CD4-positive, alpha-beta T cell treated with Interleukin-1 beta for 1 hour (primary cell): ENCODE data around the gene SLC45A1.
"Not testable (repeated sequence)": the region's sequence is repeated elsewhere in the genome, so short reads cannot be mapped to it uniquely, and the experiment has no call there.

Experiments used
- DNase-seq, 2 donors: peaks; one replicate each; pipeline ENCODE4 v3.0.0-alpha.2; 2020 to 2022

SLC45A1 gene

DNA sequence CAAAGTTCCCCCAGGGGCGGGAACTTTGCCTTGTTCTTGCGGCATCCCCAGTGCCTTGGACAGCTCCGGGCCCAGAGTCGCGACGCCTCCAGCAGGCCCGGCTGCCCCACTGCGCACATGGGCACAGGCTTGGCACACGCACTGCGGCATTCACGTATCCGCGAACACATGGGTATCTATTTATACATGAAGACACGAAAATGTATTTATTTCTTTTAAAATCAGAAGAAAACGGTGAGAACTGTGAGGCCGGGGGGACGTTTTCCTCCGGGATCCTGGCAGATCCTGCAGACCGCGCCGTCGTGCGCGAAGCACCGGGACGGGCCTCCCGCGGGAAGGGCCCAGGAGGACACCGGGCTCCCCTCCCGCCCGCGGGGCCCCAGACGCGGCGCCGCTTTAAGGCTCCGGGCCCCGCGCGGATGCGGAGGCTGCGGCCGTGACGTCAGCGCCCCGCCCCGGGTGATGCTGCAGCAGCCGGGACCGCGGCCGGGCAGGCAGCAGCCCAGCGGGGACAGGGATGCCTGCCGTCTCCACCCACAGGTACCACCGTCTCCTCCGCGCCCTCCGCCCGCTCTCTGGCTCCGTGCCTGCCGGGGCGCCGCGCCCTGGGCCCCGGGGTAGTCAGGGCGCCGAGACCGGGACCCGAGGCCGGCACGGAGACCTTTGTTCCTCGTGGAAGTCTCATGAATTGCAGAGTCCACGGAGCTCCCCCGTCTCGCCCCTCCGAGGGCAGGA is at the start of gene SLC45A1:
Gene SLC45A1, plus strand, starts transcription at position 468 of the 735 bp plus-strand sequence. CDS start 6,216 bp downstream, outside the sequence.
- peak; percentile 81 to 83 for DNase-seq

DNA sequence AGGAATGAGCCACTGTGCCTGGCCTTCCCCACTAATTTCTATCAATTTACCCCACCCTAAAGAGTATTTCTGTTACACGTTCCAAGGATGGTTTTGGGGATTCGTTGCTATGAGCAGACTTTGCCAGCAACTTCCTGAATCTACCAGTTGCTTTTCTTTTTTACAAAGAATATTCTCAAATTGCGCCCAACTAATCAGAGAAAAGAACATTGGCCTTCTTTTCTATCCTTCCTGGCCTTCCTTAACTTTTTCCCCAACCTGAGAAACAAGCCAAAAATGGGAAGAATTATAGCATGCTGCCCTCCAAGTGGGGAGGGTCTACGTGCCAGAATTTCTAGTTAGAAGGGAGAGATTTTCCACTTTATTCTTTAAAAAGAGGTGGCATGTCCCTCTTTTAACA is 44.9 kb upstream of the SLC45A1 start:
- DNase-seq = no peak

DNA sequence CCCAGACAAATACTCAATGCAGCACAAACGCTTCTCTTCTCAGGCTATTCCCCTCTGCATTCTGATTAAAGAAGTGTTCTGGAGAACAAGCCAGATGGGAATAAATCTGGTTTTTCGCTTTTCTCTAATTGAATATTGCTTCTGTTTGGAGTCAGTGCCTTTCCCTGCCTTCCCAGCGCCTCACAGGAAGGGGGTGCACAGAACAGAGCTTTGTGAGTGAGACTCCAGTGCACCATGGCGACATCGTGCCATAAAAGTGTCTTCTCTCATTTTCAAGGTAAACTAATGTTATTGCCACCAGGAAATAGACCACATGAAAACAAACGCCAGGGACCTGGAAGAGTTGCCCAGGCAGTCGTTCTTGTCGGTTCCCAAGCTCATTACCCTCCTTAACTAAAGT is 43.6 kb upstream of the SLC45A1 start:
- DNase-seq = no peak

DNA sequence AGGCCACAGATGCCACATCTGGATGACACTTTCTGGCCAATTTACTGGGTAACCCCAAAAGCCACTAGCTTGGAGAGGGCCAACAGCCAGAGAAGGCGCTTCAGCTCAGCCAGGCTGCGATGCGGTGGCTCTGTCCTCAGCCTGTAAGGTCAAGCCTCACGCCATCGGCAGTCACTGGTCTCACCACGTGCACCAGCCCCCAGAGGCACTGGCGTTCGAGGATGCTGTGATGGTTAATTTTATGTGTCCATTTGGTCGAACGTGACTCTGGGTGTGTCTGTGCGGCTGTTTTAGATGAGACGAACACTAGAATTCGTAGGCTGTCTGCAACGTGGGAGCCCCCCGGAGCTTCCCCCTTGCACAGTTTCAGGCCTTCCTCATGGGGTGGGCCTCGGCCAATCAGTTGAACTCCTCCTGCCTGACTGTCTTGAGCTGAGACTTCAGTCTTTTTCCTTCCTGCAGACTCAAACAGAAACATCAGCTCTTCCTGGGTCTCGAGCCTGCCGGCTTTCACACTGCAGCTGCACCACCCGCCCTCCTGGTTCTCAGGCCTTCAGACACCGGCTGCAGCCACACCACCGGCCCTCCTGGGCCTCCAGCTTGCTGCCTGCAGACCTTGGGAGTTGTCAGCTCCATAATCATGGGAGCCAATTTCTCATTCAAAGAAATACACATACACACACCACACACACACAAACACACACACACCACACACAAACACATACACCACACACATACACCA is 41.6 kb upstream of the SLC45A1 start:
- no peak for DNase-seq

DNA sequence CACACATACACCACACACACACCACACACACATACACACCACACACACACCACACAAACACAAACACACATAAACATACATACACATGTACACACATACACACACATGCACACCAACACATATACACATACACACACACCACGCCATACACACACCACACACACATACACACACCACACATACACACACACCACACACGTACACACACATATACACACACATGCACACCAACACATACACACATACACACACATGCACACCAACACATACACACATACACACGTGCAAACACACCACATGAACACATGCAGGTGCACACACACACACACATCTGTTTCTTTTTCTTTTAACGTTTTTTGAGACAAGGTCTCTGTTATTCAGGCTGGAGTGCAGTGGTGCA is 41.0 kb upstream of the SLC45A1 start:
- DNase-seq = no peak

DNA sequence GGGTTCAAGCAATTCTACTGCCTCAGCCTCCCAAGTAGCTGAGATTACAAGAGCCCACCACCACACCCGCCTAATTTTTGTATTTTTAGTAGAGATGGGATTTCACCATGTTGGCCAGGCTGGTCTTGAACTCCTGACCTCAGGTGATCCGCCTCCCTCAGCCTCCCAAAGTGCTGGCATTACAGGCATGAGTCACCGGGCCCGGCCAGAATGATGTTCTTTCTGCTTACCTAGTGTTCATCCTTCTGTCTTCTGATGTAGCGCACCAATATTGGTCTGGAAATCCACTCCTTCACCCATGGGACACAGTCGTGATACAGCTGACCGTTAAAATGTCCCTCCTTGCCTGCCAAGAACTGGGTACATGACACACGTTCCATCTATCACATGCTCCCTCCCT is 39.2 kb upstream of the SLC45A1 start:
- not testable (repeated sequence) for DNase-seq

DNA sequence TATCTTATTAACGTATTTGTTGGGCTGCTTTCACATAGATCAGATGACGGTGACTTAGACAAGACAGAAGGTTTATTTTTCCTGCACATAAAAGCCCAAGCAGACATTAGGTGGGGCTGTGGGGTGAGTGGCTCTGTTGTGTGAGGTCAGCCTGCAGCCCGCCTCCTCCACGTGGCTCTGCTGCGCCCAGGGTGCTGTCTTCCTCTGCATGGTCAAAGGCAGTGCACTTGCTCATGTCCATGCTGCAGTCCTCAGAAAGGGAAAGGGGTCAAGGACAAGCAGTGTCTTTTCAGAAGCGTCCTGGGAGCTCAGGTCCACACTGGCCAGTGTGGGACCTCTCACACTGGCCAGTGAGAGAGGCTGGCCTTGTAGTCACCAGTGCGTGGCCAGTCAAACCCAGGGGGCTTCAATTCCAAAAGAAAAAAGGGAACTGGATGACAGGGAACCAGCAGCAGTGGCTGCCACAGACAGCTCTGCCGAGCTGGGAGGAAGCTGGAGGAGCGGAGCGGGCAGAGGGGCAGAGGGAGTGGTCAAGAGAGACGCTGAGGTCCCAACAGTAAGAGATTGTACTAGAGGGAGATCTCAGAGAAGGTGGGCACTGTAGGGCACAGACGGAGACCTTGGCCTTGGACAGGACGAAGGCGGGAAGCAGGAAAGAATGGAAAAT is 35.9 kb upstream of the SLC45A1 start:
- DNase-seq = no peak

DNA sequence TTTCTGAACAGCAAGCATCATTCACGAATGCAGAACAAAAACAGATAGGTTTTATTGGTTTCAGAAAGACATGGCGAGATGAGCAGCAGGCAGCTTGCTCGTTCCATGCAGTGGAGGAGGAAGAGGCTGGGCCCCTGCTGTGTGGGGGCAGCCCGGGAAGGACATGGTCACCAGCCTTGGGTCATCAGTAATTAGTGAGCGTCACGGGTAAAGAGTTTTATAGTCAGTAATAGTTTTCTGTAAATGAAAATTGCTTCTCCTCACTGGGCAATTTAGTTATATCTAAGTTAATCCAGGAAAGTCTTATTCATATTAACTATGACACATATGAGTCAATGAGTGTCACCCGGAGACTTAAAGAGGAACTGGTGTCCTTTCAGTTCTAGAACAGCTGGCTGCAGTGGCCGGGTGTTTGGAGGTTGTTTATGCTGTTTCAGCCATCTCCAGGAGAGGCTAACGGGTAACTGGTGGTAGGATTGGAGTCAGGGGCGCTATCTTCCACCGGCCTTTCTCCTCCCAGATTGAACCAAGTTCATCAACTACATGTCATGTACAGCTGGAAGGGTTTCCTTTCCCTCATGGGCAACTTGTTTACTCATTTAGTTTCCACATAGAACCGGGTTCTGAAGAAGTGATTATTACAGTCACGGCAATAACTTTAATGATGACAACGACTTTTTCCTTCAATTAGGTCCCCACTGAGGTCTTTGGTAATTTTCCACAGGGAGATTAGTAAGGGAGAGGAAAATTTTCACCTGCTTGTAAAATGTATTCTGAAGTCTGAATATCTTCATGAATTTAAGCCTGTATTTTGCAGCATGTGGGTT is 34.6 kb upstream of the SLC45A1 start:
- peak in 1 of 2 donors; percentile 23 for DNase-seq

DNA sequence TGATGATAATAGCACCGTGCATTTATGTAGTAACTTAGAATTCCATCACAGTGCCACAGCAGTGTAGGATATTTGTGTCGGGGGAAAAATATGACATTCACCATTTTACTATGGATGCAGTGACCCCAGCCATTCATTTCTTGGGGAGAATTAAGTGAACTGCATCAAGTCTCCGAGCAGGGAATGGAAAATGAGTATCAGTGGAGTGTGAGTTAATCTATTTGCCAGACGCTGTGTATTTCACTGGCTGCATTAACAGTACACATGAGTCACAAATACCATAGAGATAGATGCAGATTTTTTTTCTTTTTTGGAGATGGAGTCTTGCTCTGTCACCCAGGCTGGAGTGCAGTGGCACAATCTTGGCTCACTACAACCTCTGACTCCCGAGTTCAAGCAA is 33.8 kb upstream of the SLC45A1 start:
- no peak for DNase-seq

DNA sequence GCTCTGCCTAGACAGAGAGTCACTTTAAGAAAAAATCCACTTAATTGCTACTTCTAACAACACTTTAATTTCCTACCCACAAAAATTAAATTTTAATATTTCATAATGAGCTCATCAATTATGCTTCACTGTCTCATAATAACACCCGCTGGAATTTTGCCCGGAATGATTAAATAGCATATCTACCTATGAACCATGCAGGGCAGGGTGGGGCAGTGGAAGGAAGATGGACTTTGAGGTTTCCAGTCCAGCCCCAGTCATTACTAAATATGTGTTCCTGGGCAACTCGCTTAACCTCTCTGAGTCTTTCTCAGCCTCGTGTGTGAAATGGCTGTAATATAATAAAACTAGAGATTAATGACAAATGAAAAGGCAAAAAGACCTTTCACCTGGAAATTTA is 32.8 kb upstream of the SLC45A1 start:
- DNase-seq = no peak

DNA sequence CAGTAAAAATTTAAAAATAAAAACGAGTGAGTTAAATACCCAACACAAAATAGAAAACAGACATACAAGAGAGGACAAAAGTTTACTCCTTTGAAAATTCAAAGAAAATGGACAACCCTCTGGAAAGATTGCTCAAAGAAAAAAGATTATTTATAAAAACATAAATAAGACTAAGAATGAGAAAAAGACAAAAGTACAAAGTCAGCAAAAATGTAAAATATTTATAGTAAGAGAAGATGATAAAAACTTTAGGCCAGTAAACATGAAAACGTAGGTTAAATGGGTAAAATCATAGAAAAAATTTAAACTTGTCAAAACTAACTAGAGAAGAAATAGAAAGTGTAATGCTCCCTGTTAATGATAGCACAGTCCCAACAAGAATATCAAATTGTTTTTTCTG is 31.9 kb upstream of the SLC45A1 start:
- DNase-seq = no peak

DNA sequence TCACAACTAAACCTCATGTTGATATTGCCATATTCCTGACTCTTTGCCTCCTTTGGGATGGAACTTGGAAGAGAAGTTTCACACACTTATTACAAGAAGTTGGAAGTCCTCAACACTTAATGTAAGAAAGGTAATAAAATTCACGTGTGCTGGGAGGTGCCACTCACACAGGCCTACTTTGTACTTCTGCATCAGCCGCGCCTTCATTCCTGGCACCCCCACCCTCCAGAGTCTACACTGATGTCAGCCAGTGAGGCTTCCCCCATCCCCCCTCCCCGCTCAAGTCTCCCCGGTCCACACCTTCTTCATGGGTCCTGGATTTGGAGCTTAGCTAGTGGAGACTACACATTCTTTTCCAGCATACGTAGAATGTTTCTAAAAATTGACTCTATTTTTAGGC is 24.8 kb upstream of the SLC45A1 start:
- DNase-seq = no peak

DNA sequence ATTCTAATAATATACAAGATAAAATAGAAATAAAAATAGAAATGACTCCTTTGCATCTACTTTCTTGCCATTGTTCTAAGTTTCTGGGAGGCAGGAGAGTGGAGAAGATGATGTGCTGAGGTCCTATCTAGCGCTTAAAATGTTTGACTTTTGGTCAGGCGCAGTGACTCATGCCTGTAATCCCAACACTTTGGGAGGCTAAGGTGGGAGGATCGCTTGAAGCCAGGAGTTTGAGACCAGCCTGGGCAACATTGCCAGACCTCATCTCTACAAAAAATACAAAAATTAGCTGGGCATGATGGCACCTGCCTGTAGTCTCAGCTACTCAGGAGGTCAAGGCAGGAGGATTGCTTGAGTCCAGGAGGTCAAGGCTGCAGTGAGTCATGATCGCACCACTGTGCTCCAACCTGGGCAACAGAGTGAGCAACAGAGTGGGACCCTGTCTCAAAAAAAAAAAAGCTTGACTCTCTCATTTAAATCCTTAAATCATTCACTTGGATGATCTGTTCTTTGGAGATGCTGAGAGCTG is 24.2 kb upstream of the SLC45A1 start:
- DNase-seq = no peak

DNA sequence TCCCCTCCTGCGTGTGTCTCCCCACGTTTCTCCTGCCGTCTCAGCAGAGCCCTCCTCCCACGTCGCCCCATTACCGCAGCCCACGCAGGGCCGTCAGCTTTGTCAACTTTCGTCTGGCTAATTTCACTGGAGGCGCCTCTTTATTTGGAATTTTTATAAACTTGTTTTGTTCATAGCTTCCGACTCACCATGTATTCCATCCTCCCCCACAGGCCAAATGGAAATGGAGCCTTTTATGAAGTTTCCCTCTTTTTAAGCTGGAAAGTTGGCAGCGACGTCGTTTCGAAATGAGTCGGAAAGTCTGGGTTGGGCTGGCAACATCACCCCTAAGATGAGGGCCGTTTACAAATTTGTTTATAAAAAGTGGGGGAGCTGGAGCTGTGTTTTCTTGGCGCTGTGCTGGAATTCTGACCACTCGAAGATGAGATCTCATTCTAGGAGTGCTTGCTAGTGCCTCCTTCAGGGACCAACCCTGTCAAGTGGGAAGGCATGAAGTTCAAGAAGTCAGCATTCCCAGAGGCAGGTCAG is 23.7 kb upstream of the SLC45A1 start:
- no peak for DNase-seq

DNA sequence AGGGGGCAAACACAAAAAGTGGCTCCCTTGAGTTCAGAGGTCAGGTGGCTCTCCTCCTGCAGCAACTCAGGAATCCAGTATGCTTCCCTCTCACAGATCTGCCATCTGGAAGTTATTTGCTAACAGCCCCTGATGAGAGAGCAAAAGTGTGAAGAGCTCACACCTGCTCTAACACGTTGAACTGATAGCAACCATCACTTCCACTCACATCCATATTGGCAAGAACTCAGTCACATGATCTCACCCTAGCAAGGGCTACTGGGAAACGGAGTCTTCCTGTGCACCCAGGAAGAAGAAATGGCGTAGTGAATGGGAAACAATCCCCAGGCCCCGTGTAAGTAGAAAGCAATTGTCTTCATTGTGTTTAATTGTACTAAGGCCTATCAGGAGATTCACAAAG is 20.7 kb upstream of the SLC45A1 start:
- DNase-seq = no peak

DNA sequence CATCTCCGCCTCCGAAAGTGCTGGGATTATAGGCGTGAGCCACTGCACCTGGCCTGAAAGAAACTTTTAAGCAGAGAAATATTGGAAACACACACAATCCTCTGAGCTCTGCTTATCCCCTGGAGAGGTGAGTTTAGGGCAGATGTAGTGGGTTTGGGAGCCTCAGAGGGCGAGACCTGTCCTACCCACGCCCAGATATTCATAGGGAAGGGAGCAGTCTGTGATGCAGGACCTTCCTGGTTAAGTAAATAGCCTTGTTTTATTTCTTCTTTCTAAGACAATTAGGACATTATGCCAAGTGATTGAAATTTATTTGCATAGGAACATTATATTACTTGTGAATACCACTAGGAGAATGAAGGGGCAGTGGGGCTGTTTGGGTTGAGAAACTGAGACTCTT is 18.0 kb upstream of the SLC45A1 start:
- no peak for DNase-seq

DNA sequence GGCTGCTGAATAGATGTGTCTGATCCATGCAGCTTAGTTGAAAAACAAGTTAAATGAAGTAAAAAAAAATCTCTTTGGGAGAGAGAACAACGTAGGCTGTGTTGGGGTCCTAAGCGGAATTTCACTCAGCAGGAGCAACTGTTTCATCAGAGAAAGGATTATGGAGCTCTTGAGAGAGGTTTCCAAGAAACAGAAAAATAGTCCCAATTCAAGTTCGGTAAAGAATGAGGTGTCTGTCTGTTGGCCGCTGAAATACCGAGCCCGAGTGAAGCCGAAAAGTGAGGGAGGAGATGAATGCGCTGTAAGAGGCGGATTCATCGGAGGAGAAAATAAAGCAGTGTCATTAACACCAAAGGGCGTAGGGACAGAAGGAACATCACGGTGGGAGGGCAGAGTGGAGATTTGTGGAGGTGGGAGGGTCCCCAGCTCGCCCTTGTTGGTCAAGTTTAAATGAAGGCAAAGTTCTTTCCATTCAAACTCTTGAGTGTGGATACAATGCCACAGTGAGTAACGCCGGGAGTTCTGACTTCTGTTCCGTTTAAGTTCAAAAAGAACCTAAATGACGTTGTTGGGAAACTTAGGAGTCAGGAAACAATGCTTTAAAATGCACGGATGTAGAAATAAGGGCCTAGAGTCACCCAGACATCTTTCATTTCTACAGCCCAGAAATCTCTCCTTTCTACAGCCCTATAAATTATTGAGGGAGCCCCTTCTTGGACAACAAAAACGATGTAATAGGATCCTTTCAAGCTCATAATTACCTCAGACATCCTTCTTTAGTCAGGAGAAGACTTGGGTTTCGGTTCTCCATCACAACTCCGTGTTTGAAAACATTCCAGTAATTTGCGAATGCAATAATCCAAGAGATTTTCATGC is 15.6 kb upstream of the SLC45A1 start:
- DNase-seq = no peak

DNA sequence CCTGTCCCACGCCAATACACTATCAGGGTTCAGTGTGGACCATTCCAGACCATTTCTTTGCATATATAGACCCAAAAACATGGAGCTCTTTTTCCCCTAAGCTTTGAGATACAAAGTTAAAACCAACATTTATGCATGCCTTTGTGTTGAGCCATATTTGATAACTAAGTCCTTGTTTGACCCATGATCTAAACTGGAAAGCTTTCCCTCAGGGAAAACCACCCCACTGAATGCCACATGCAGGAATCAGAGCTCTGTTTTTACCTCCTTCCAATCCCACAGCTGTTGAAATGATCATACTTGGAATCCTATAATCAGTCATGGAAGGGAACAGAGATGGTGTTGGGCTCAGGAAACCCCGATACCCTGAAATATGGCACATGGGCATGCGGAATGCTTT is 14.8 kb upstream of the SLC45A1 start:
- DNase-seq = no peak

DNA sequence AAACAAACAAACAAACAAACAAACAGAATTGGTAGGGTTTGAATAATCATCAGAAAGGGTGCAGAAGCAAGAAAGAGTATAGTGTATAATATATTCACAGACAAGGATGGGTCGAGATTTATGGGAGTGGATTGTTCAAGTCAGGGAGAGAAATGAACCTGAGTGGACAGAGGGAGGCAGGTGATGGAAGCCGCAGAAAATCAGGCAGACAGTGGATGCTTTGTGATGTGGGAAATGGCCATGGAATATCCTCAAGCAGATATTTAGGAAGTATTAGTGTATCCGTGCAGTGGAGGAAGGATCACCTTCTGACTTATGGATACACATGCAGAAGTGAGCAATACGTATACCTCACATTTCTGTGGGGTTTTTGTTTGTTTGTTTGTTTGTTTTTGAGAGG is 14.0 kb upstream of the SLC45A1 start:
- DNase-seq = no peak

DNA sequence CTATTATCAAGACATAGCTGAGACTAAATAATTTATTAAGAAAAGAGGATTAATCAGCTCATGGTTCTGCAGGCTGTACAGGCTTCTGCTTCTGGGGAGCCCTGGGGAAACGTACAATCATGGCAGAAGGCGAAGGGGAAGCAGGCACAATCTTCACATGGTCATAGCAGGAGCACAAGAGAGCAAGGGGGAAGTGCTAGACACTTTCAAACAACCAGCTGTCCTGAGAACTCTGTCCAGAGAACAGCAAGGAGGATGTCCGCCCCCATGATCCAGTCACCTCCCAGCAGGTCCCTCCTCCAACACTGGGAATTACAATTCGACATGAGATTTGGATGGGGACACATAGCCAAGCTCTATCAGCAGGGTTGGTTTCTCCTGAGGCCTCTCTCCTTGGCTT is 10.3 kb upstream of the SLC45A1 start:
- DNase-seq = no peak

DNA sequence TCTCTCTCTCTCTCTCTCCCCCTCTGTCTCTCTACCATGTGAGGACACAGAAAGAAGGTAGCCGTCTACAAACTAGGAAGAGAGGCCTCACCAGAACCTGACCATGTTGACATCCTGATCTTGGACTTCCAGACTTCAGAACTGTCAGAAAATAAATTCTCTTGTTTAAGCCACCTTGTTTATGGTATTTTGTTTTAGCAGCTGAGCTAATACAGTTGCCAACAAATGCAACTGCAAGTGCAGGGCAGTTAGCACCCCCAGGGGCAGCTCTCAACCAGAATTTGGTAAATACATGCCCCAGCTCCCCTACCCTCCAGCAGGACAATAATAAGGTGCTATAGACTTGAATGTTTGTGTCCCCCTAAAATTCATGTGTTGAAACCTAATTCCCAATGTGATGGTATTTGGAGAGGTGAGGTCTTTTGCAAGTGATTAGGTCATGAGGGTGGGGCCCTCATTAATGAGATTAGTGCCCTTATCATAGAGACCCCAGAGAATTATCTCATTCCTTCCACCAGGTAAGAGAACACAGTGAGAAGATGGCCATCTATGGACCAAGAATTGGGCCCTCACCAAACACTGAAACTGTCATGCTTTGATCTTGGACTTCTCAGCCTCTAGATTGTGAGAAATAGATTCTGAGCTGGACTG is 6.7 kb upstream of the SLC45A1 start:
- DNase-seq = no peak
